GM12865 (cell line): Measurements from ENCODE around the gene CNKSR2.

Experiments used
- DNase-seq: peaks from one replicate; pipeline ENCODE4 v3.0.0; 2010; ENCODE audit warnings: low read depth
- H3K4me3 ChIP-seq: 2 replicates; pipeline ENCODE4 v1.5.1; 2011; ENCODE audit warnings: mild to moderate bottlenecking, low read depth, low read length, control low read depth
- TF ChIP-seq, protein P1 (sequence below): IDR thresholded peaks from 2 replicates; pipeline ENCODE4 v1.5.1; 2011; ENCODE audit warnings: low read length, control low read depth, low read depth, inconsistent platforms; ENCODE audit not compliant: insufficient read depth; ENCODE audit errors: missing control alignments

Gene CNKSR2

DNA sequence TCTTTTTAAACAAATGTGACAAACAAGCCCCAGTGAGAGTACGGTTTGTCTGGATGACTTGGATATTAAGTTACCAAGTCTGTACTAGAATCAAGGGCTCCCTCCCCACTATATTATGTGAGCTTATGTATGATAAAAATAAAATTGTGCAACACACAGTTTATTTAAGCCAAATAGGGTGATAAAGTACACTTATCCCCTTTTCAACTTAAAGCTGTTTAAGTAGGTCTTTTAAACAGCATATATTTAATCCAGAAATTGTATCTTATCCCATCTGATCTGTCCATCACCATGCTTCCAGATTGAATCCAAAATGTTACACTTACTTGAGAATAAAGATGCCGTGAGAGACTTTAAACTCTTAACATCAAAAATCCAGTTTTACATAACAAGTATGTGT lies 285.9 kb downstream of the CNKSR2 start:
- no peak for DNase-seq
- TF ChIP-seq, protein P1, sequence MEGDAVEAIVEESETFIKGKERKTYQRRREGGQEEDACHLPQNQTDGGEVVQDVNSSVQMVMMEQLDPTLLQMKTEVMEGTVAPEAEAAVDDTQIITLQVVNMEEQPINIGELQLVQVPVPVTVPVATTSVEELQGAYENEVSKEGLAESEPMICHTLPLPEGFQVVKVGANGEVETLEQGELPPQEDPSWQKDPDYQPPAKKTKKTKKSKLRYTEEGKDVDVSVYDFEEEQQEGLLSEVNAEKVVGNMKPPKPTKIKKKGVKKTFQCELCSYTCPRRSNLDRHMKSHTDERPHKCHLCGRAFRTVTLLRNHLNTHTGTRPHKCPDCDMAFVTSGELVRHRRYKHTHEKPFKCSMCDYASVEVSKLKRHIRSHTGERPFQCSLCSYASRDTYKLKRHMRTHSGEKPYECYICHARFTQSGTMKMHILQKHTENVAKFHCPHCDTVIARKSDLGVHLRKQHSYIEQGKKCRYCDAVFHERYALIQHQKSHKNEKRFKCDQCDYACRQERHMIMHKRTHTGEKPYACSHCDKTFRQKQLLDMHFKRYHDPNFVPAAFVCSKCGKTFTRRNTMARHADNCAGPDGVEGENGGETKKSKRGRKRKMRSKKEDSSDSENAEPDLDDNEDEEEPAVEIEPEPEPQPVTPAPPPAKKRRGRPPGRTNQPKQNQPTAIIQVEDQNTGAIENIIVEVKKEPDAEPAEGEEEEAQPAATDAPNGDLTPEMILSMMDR: no peak
- H3K4me3 ChIP-seq: no peak overlapping the region

- H3K4me3 ChIP-seq: no peak overlapping the region
- TF ChIP-seq, protein P1: no peak
- DNase-seq: no peak
Measured at GRCh38 chrX:21661316-21661715, 287.1 kb downstream of the CNKSR2 start.

DNA sequence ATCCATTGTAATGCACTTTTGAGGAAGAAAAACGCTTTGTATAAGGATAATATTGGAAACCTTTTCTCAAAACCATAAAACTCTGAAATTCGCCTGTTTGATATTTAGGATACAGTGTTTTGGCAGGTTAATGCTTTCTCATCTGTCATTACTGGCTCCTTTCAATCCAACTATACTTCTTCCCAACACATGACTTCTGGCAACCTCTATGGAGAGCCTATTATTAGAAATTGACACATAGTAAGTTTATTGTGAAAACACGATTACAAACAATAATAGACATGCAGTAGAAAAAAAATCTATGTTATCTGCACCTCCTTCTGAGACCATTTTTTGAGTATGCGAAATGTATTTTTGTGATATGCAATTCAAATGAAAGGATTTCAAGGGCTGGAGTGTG lies 288.5 kb downstream of the CNKSR2 start:
- no peak overlapping the region for H3K4me3 ChIP-seq
- no peak for DNase-seq
- TF ChIP-seq, protein P1: no peak

GRCh38 chrX:21666252-21666651 lies 292.0 kb downstream of the CNKSR2 start:
- TF ChIP-seq, protein P1: no peak
- DNase-seq: no peak
- H3K4me3 ChIP-seq: no peak overlapping the region

- TF ChIP-seq, protein P1: no peak
- no peak for DNase-seq
- H3K4me3 ChIP-seq: no peak overlapping the region
Measured at GRCh38 chrX:21666679-21667078, 292.5 kb downstream of the CNKSR2 start.

DNA sequence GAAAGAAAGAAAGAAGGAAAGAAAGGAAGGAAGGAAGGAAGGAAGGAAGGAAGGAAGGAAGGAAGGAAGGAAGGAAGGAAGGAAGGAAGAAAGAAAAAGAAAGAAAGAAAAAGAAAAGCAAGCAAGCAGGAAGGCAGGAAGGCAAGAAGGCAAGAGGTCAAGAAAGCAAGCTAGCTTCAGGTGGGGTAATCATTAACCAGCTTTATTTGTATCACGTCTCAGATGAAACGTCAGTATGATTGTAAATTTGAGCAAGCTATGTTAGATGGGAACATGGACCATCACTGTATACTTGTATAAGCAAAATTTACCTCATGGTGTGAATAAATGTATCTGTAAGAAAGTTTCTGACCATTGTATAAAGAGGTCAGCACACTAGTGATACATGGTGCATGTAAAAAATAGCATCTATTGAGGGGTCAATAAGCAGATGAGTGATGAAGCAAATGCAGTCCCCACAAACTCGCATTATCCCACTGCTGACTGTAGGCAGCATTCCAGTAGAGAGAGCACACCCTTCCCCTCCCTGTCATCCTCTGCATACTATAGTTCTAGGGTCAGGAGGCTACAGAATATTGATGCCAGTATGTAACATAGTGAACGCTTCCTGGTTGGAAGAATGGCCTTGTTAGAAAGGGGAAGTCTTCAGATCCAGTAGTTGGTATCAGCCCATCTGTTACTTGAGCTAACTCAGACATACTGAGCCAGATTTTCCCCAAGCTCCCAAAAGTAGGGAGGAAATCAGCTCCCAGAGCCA lies 300.4 kb downstream of the CNKSR2 start:
- no peak overlapping the region for H3K4me3 ChIP-seq
- DNase-seq: no peak
- TF ChIP-seq, protein P1: no peak

DNA sequence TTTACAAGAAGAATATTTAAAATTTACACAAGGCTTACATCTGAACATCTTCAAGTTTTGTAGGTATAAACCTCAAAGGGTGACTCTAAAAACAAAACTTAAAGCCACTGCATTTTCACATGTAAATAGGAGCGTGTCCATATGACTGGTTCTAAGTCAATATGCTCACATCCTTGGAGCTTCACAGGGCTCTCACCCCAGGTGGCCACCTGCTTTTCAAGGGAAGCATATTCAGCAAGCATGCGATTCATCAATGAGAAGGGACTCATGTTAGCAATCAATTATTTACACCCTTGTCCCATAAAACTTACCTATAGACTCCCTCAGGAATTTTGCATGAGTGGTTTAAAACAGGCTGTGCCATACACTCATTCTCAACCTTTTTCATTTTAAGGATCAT lies 301.7 kb downstream of the CNKSR2 start:
- no peak for DNase-seq
- H3K4me3 ChIP-seq: no peak overlapping the region

More for the DNA sequence above, 301.7 kb downstream of the CNKSR2 start:
- TF ChIP-seq, protein P1: no peak
